Parathyroid adenoma (tissue), 2 donors: ENCODE results near the gene MRPL38.

ENCODE experiments used
- H2AFZ ChIP-seq: fragments of 300-600 bp; sonication (generic); one replicate; pipeline ENCODE4 v1.7.0; 2017; ENCODE audit warnings: antibody characterized with exemption, mild to moderate bottlenecking
- H3K27ac ChIP-seq: fragments of 300-600 bp; sonication (generic); one replicate; pipeline ENCODE4 v1.7.0; 2017
- H3K27me3 ChIP-seq: fragments of 300-600 bp; sonication (generic); one replicate; pipeline ENCODE4 v1.7.0; 2017; ENCODE audit warnings: low read length; ENCODE audit not compliant: control insufficient read depth, insufficient read depth
- H3K36me3 ChIP-seq: fragments of 300-600 bp; sonication (generic); one replicate; pipeline ENCODE4 v1.7.0; 2017; ENCODE audit warnings: low read length; ENCODE audit not compliant: control insufficient read depth, insufficient read depth
- H3K4me1 ChIP-seq: fragments of 300-600 bp; sonication (generic); one replicate; pipeline ENCODE4 v1.7.0; 2017; ENCODE audit warnings: control low read depth
- H3K4me2 ChIP-seq: fragments of 300-600 bp; sonication (generic); one replicate; pipeline ENCODE4 v1.7.0; 2017; ENCODE audit warnings: low read length
- H3K4me3 ChIP-seq: fragments of 300-600 bp; sonication (generic); one replicate; pipeline ENCODE4 v1.7.0; 2017; ENCODE audit warnings: low read depth, low read length
- H3K79me2 ChIP-seq: fragments of 300-600 bp; sonication (generic); one replicate; pipeline ENCODE4 v1.7.0; 2017; ENCODE audit warnings: control low read depth
- H3K9ac ChIP-seq: fragments of 300-600 bp; sonication (generic); one replicate; pipeline ENCODE4 v1.7.0; 2017; ENCODE audit warnings: mild to moderate bottlenecking
- H3K9me3 ChIP-seq: fragments of 300-600 bp; sonication (generic); one replicate; pipeline ENCODE4 v1.7.0; 2017; ENCODE audit warnings: low read length; ENCODE audit not compliant: control insufficient read depth
- CTCF ChIP-seq: fragments of 300-600 bp; sonication (generic); IDR thresholded peaks from one replicate; pipeline ENCODE4 v1.7.0; 2017; ENCODE audit warnings: antibody characterized with exemption, mild to moderate bottlenecking
- donor health status: primary hyperparathyroidism.

MRPL38 gene

GRCh38 chr17:75877752-75878173, 26.9 kb downstream of the MRPL38 start:
- Histone ChIP-seq H3K27ac (peak overlapping the region; percentile 87), H3K9me3 (no peaks in the 10 kb centered on the region), H3K4me3 (peak overlapping the region; percentile 89), H3K27me3 (no peaks in the 10 kb centered on the region), H2AFZ (peak overlapping the region; percentile 68), H3K4me2 (peak overlapping the region; percentile 77), H3K9ac (no peak overlapping the region), H3K79me2 (no peaks in the 10 kb centered on the region), H3K36me3 (no peaks in the 10 kb centered on the region), H3K4me1 (peaks cover 10% of the 10 kb centered on the region)
- TF ChIP-seq CTCF, result peak; percentile 52

GRCh38 chr17:75876938-75877751, 27.5 kb downstream of the MRPL38 start:
- Histone ChIP-seq H2AFZ (peak overlapping the region; percentile 68), H3K36me3 (no peaks in the 10 kb centered on the region), H3K27me3 (no peaks in the 10 kb centered on the region), H3K27ac (peak overlapping the region; percentile 87), H3K79me2 (no peaks in the 10 kb centered on the region), H3K9ac (no peak overlapping the region), H3K4me3 (peak overlapping the region; percentile 89), H3K9me3 (no peaks in the 10 kb centered on the region), H3K4me1 (peaks cover 14% of the 10 kb centered on the region), H3K4me2 (peak overlapping the region; percentile 77)
- TF ChIP-seq CTCF, result no peak

- Histone ChIP-seq H3K4me2 (peak overlapping the region; percentile 77), H3K79me2 (no peaks in the 10 kb centered on the region), H3K27me3 (no peaks in the 10 kb centered on the region), H3K4me1 (peaks cover 14% of the 10 kb centered on the region), H3K9me3 (no peaks in the 10 kb centered on the region), H3K27ac (peak overlapping the region; percentile 87), H2AFZ (no peak overlapping the region), H3K36me3 (no peaks in the 10 kb centered on the region), H3K9ac (no peak overlapping the region), H3K4me3 (peak overlapping the region; percentile 89)
- TF ChIP-seq CTCF, result no peak
These were observed 28.3 kb downstream of the MRPL38 start for GRCh38 chr17:75876190-75876937.

DNA sequence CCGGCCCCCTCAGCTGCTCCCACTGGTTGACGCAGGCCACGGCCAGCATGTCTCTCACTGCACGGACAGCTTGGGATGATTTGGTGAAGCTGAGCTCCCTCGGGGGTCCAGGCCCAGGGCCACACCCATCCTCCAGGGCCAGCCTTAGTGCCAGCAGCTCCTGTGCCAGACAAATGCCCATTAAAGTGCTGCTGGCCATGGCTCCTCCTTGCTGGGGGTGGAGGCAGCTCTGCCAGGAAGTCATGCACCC, 28.8 kb downstream of the MRPL38 start:
- Histone ChIP-seq H3K4me2 (peak overlapping the region; percentile 77), H3K36me3 (no peaks in the 10 kb centered on the region), H3K79me2 (no peaks in the 10 kb centered on the region), H3K27me3 (no peaks in the 10 kb centered on the region), H2AFZ (no peak overlapping the region), H3K4me3 (peak overlapping the region; percentile 5), H3K27ac (peak overlapping the region; percentile 87), H3K9me3 (no peaks in the 10 kb centered on the region), H3K9ac (no peak overlapping the region), H3K4me1 (peaks cover 14% of the 10 kb centered on the region)
- TF ChIP-seq CTCF, result no peak
